ENCODE results near the gene CRB1.
"Not testable (repeated sequence)": the region's sequence is repeated elsewhere in the genome, so short reads cannot be mapped to it uniquely, and the experiment has no call there.

CRB1 gene

GRCh38 chr1:197402189-197402588, 134.1 kb downstream of the CRB1 start:
- DNase-seq = no peak

- DNase-seq = not testable (repeated sequence)
Observed at GRCh38 chr1:197404774-197405173, 136.7 kb downstream of the CRB1 start.

DNA sequence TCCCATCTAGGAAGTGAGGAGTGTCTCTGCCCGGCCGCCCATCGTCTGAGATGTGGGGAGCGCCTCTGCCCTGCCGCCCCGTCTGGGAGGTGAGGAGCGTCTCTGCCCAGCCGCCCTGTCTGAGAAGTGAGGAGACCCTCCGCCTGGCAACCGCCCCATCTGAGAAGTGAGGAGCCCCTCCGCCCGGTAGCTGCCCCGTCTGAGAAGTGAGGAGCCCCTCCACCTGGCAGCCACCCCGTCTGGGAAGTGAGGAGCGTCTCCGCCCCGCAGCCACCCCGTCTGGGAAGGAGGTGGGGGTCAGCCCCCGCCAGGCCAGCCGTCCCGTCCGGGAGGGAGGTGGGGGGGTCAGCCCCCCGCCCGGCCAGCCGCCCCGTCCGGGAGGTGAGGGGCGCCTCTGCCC, 137.6 kb downstream of the CRB1 start:
- DNase-seq = not testable (repeated sequence)

- no peak for DNase-seq
Observed at GRCh38 chr1:197413564-197413963, 145.5 kb downstream of the CRB1 start.

DNA sequence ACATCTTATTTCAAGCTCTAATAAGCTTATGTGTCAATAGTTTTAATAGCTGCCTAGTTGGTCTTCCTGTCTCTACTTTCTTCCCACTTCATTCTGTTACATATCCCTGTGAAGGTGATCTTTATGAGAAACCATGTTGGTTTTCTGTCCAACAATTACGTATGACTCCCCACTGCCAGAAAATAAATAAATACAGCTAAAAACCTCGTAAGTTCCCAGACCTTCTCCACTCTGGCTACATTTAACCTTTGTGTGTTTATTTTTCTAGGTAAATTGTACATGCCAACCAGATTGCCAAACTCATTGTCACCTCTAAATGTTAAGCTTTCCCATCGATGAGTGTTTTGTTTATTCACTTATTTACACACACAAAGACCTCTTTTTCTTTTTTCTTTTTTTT, 147.2 kb downstream of the CRB1 start:
- no peak for DNase-seq

GRCh38 chr1:197418693-197419092, 150.6 kb downstream of the CRB1 start:
- no peak for DNase-seq

- no peak for DNase-seq
Observed at GRCh38 chr1:197422993-197423392, 154.9 kb downstream of the CRB1 start.

DNA sequence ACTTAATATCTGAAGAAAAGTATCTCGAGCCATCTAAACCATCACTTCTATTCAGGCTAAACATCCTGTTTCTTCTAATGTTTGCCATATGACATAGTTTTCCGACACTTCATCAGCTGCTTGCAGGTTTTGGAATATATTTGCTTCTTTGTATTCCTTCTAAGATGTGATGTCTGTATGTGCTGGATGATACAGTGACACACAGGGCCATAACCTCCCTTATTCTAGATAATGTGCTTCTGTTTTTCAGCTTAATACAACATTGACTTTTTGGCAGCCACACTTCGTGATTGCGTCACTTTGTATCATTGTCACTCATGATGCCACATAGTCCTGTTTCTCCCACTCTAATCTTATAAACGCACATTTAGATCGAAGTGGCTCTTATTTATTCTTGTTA, 156.3 kb downstream of the CRB1 start:
- no peak for DNase-seq

- no peak for DNase-seq
Observed at GRCh38 chr1:197429372-197429771, 161.3 kb downstream of the CRB1 start.

- no peak for DNase-seq
Observed at GRCh38 chr1:197435224-197435623, 167.2 kb downstream of the CRB1 start.

GRCh38 chr1:197437601-197438000, 169.5 kb downstream of the CRB1 start:
- no peak for DNase-seq

GRCh38 chr1:197438010-197438790, 170.1 kb downstream of the CRB1 start:
- DNase-seq = no peak

GRCh38 chr1:197439708-197440280, 171.7 kb downstream of the CRB1 start:
- no peak for DNase-seq

- DNase-seq = no peak
Observed at GRCh38 chr1:197440715-197441114, 172.7 kb downstream of the CRB1 start.

DNA sequence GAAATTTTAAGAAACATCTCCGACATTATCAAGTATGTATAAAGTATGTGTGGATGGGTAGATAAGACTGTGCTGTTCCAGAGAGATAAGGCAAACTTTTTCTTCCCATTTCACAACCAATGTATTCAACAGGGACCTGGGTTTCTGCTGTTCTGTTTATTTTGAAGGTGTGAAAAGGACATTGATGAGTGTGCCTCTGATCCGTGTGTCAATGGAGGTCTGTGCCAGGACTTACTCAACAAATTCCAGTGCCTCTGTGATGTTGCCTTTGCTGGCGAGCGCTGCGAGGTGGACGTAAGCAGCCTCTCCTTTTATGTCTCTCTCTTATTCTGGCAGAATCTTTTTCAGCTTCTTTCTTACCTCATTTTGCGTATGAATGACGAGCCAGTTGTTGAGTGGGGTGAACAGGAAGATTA, 174.0 kb downstream of the CRB1 start:
- DNase-seq = no peak

DNA sequence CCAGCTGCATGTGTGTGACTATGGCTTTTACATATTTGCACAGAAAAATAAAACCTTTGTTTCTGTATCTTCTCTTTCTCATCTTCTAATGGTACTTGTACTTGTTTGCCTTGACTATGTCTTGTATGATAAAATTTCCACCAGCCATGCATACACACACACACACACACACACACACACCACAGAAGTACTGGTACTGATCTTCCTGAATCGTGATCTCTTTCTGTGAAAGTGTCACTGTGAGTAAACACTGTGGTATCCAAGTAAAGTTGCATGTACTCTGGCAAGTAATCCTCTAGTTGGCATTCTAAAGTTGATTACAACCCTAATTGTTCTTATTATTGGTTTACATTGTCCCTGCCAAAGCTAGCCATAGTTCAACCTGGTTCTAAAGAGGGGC, 176.7 kb downstream of the CRB1 start:
- DNase-seq = no peak

DNA sequence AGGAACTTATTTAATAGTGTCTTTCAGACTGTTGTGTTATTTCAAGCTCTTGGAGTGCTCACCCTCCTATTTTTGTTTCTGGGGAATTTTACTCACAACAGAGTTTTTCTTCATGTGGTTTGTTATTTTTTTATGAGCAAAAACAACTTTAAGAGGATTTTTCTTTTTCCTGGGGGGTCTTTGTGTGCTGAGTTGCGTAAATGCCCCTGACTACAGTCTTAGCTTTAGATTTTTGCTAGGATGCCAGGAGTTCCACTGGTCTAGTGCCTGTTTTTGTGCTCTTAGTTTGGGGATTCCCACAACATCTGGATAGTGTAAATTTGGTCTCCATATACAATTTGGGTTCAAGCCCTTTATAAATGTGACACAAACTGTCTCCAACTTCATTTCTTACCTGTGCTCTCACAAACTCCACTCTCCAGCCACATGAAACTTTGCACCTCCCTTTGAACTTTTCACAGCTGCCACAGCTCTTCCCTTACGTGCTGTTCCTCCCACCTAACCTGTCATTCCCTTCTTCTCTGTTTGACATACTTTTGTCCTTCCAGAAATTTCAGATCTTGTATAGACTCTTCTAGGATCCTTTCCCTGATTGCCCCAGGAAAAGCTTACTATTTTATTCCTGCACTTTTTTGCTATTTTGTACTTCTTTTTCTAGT, 180.2 kb downstream of the CRB1 start:
- no peak for DNase-seq

GRCh38 chr1:197451381-197451780, 183.3 kb downstream of the CRB1 start:
- DNase-seq = no peak

GRCh38 chr1:197453376-197454058, 185.5 kb downstream of the CRB1 start:
- DNase-seq = no peak

DNA sequence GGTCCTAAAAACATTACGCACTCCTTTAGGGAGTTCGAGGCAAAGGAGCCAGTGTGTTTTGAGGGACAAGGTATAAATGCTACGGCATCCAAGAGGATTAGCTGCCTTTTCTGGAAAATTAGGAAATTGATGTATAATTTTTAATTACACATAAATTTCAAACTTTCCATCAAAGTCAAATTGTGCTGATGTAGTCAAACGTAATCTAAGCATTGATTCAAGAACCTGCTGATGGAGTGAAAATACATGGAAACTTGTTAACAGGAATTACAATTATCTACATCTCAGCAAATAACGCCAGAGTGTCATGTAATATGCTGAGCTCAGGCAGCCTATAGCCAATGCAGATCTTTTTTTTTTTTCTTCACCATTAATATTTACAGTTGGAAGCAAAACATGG, 194.5 kb downstream of the CRB1 start:
- DNase-seq = no peak

- no peak for DNase-seq
Observed at GRCh38 chr1:197463142-197463541, 195.1 kb downstream of the CRB1 start.

- peak; percentile 39 for DNase-seq
Observed at GRCh38 chr1:197464044-197464443, 196.0 kb downstream of the CRB1 start.

DNA sequence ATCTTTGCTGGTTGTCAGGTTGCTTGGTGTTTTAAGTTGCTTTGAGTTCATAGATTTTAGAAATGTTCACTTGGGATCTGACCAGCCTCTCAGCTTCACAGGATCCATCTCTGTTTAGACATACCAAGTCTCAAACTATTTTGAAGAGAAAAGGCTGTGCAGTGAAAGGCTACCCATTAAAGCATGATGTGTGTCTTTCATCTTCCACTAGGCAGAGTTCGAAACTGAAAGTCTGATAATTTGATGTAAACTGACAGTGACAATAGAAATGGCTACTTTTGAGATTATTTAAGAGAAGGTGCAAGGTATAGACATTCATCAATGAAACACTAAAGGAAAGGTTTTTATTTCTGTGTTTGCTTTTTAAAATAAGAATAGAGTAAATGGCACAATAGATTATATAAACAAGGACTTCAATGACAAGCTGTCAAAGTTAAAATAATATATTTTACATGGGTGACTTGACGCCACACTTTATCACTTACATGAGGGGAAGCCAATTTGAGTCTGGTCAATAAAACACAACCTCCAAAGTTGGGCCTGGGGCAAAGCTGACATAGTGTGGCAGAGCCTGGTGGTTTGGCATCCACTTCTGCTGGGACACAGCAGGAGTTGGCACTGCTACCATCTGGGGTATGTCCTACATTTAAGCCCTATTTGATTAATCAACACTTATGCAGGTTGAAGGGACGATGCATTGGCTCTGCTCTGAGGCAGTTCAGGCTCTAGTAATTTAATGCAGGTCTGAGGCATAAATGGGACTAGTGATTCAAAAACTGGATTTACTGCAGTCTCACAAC, 197.7 kb downstream of the CRB1 start:
- no peak for DNase-seq

Data from inflammatory macrophage treated with lipopolysaccharide for 4 hours (primary cell).